WI38 (cell line): ENCODE data around the gene SYPL1.

Source experiments
- H3K4me3 ChIP-seq: 2 replicates; pipeline ENCODE4 v1.5.1; 2011; ENCODE audit warnings: low read depth, mild to moderate bottlenecking, control low read depth, low read length
- CTCF ChIP-seq: IDR thresholded peaks from 2 replicates; pipeline ENCODE4 v1.5.1; 2012; ENCODE audit warnings: low read depth, mild to moderate bottlenecking, control low read depth, low read length

SYPL1 gene

GRCh38 chr7:106056513-106057203, 55.5 kb downstream of the SYPL1 start:
- H3K4me3 ChIP-seq, result no peak overlapping the region

GRCh38 chr7:106054971-106055532, 57.1 kb downstream of the SYPL1 start:
- no peak for TF ChIP-seq CTCF
- no peak overlapping the region for H3K4me3 ChIP-seq

More at GRCh38 chr7:106056513-106057203, 55.5 kb downstream of the SYPL1 start:
- peak; percentile 87 for TF ChIP-seq CTCF

GRCh38 chr7:106054156-106054910, 57.8 kb downstream of the SYPL1 start:
- TF ChIP-seq CTCF, result no peak
- no peak overlapping the region for H3K4me3 ChIP-seq

- no peak for TF ChIP-seq CTCF
- no peak overlapping the region for H3K4me3 ChIP-seq
Measured at GRCh38 chr7:106053109-106053508, 59.0 kb downstream of the SYPL1 start.

GRCh38 chr7:106052681-106053080, 59.4 kb downstream of the SYPL1 start:
- TF ChIP-seq CTCF, result no peak
- H3K4me3 ChIP-seq, result no peak overlapping the region

- no peak overlapping the region for H3K4me3 ChIP-seq
- TF ChIP-seq CTCF, result no peak
Measured at GRCh38 chr7:106050746-106051117, 61.4 kb downstream of the SYPL1 start.
